Right forelimb (tissue), 1 donor: ENCODE results near the gene RANBP3.

Source experiments
- DNase-seq: peaks from one replicate; pipeline ENCODE4 v3.0.0-alpha.2; 2018

The RANBP3 gene

DNA sequence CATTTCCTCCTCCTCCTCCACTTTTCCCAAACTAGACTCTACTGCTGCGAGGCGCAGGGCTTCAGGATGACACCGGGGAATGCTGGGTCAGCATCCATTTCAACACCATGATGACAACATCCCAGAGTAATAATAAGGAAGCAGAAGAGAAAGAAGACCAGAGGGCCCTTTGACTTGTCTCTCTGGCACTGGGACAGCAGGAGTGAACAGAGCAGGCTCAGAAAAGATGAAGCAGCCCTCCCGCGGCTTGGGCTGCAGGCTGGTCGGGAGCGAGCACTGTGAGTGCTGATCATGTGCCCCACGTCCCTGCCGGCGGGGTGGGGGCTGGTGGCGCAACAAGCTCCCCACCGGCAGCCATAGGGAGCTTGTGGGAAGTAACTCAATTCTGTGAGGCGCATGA is 30.5 kb downstream of the RANBP3 start:
- no peak for DNase-seq

GRCh38 chr19:5943623-5944022 is 34.3 kb downstream of the RANBP3 start:
- no peak for DNase-seq

DNA sequence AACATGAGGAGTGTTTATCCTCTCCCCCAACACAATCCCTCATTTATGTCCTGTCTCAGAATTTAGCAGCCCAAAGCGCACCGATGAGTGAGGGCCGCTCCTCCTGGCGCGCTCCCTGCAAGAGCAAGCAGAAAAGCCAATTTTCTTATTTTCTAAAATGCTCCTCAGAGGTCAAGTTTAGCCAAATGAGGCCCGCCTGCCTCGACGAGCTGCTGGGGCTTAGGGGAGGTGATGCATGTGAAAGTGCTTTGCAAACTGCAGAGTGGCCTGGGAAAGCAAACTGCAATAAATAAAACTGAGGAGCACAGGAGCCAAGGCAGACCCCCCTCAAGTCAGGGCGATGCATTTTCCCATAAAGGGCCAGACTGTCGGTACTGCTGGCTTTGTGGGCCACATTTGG is 34.9 kb downstream of the RANBP3 start:
- DNase-seq, result no peak

- no peak for DNase-seq
These were observed 36.3 kb downstream of the RANBP3 start for GRCh38 chr19:5941673-5942072.

GRCh38 chr19:5940260-5941208 is 37.4 kb downstream of the RANBP3 start:
- DNase-seq, result no peak

DNA sequence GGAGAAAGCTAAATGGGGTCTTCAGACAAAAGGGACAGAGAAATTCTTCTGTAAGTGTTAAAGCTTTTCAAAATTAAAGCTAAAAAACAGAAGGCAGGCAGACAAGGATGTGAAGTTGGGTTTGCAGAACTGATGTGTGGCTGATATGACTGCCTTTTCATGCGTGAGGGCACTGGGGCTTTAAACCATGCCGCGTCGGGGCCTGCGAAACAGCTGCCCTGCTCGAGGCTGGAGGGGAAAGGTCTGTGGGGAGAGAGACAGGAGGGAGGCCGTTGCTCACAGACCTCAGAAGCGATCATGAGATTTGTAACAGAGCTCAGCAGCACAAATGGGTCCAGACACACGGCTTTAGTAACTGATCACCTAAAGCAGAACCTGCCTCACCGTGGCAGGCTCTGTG is 40.4 kb downstream of the RANBP3 start:
- DNase-seq, result no peak

DNA sequence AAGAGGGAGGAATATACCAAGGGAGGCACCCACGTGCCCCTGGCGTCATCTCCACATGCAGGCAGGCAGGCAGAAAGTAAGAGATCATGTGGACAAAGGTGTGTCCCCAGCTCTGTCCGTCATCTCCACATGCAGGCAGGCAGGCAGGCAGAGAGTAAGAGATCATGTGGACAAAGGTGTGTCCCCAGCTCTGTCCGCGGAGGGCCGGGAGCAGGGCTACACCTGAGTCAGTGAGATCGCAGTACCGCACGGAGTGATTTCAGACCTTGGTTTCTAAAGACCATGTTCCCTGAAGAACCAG is 41.7 kb downstream of the RANBP3 start:
- DNase-seq, result no peak

DNA sequence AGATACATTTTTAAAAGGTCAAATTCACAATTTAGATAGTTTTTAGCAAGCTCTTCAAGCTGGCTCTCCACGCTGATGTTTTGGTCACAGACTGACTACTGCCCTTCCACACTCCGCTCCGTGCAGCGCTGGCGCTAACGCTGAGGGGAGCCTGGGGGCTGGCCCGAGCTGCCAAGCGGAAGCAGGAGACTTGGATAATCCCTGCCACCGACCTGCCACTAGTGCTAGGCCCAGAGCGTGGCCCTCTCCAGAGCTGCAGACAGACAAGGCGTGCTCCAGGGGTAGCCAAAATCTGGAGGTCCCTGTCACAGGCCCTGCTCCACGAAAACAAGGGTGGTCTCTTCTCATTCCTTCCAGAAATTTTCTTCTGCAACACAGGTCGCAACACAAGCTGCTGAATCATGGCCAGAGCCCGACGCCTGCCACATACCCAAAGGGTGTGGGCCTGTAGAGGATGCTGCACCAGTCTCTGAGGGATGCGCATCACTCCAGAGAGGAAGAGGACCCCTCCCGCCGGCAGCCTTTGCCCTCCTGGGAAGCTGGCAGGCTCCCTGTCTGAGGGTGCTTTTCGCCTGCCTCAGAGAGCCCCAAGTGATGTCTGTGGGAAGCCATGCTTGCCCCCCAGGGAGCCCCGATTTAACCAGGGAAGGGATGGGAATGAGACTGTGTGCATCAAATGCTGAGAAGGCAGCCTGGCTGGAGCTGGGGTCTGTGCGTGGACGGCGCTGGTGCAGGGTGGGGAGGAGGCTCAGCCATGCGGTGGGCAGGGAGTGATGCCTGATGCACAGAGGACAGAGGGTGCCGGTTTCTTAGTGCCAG is 42.3 kb downstream of the RANBP3 start:
- peak; percentile 65 for DNase-seq

GRCh38 chr19:5934774-5935472 is 43.0 kb downstream of the RANBP3 start:
- peak; percentile 74 for DNase-seq

DNA sequence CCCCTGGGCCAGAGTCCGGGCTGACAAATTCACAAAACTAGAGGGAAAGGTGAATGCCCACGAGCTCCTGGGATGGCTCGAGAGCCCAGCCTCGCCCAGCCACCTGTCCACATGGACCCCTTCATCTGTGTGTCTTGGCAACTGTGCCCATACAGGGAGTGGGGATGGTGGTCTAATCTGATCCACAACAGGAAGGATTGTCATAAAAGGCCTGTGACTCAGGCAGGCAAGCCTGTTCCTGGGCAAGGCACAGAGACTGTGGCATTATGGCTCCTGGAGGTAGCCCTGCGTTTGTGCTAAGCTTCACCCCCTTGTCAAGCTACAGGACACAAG is 43.9 kb downstream of the RANBP3 start:
- DNase-seq, result no peak

DNA sequence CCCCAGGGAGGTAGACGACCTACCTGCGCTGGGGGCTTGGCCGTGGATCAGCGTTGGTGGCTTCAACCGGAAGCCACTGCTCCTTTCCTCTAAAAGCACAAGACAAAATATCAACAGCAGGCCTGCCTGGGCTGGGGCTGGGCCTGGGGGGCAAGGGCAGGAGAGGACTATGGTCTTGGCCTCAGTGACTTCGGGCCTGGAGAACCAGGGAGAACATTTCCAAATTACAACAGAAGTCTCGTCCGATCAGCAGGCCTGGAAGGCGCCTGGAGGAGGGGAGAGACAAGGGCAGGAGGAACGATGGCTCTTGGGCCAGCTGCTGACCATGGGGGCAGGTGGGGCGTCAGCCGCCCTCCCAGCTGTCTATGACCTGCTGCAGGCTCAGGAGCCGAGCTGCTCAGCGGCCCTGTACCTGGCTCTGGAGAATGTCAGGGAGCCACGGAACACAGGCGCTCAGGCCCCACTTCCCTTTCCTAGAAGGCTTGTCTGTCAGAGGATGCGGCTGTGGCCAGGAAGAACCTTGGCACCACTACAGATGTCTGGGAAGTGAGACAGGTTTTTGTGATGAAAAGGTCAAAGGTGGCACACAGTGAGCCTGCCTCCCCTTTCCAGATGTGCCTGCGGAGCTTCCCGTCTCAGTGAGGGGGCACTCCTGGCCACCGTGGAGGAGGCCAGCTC is 44.4 kb downstream of the RANBP3 start:
- no peak for DNase-seq

DNA sequence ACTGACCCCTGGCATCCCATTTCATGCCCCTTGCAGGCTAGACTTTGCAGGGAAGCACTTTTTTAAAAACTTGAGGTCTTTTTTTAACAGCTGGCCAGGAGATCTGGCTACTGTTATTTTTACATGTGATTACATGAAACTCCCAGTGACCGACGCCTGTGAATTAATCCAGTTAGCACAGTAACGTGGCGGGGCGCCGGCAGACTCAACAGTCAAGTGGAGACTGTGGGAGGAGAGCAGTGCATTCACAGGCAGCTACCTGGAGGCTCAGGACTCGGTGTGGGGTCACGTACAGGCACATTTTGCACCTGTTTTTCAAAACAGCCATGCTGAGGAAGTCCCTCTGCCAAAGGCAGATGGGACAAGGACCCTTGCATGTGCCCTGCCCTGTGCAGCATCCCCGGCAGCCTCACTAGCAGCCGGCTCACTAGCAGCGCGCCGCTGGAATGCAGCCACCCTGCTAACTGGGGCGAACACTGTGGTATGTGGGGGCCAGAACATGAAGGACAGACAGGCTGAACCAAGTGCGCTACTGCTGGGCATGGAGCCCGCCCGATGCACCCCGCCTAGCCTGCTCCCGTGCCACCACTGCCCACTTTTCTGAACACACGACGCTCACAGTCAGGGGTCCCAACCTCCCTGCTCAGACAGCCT is 45.2 kb downstream of the RANBP3 start:
- no peak for DNase-seq

DNA sequence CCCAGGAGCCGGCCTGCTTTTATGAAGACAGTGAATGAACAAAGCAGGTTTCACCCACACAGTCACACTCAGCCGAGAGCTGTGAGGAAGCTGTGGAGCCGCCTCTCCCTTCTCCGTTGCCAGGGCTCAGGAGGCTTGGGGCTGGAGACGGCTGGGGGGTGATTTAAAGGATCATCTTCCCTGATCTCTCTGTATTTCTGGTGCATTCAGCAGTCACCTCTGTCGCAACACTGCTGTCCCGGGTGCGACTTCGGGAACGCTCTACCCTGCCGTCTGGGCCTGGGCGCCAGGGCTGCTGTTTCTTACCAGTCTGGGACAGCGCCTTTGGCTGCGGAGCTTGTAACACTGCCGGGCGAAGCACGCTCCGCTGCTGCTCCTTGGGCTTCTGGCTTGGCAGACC is 45.8 kb downstream of the RANBP3 start:
- no peak for DNase-seq

DNA sequence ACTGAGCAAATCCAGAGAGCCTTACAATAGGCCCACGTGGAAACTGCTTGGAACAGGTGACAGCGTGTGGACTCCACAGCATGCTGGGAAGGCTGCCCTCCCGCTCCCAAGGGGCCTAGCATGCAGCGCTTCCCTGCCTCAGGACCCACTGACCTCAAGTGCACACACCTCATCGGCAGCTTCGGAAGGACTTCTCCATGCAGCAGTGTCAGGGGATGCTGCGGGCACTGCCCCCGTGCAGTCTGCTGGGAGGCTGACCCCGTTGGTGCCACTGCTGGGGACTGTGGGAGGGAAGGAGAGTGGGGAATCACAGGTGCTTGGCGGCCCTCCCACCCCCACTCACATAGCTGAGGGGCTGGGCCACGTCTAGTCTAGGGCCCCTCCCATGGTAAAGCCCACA is 46.7 kb downstream of the RANBP3 start:
- DNase-seq, result no peak

DNA sequence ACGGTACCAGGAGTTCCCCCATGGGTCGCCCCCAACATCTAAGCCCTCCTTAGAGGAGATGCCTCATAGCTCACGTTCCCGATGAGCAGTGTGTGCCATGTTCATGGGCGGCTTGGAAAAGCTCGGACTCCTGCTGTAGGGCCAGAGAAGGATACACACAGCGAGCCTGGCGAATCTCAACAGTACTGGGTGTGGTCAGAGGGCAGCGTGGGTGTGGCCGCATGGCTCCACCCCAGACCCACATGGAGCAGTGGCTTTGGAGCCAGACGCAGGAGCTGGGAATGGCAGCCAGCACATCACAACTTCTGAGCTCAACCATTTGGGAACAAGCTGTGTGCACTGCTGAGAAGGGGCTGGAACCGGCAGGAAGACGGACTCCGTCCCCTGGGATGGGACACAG is 48.3 kb downstream of the RANBP3 start:
- DNase-seq, result no peak

DNA sequence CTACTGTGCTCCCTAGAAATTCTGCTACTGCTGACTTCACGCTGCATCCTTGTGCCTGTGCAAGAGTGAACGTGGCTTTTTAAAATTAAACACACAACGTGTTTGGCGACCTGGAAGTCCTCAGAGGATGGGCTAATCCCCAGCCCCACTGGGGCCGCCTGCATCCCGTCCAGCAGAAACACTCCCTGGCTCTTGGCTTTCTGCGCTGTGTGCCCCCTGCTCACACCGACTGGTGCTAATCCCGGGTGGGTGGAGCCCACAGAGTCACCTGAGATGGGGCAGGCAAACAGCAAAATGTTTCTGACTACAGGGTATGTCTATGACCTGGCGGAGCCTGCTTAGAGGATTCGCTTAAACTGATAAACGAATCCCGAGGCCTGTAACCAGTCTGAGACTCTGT is 48.8 kb downstream of the RANBP3 start:
- DNase-seq, result no peak

- no peak for DNase-seq
These were observed 50.5 kb downstream of the RANBP3 start for GRCh38 chr19:5927441-5927821.

- peak; percentile 77 for DNase-seq
These were observed 51.1 kb downstream of the RANBP3 start for GRCh38 chr19:5926641-5927440.

DNA sequence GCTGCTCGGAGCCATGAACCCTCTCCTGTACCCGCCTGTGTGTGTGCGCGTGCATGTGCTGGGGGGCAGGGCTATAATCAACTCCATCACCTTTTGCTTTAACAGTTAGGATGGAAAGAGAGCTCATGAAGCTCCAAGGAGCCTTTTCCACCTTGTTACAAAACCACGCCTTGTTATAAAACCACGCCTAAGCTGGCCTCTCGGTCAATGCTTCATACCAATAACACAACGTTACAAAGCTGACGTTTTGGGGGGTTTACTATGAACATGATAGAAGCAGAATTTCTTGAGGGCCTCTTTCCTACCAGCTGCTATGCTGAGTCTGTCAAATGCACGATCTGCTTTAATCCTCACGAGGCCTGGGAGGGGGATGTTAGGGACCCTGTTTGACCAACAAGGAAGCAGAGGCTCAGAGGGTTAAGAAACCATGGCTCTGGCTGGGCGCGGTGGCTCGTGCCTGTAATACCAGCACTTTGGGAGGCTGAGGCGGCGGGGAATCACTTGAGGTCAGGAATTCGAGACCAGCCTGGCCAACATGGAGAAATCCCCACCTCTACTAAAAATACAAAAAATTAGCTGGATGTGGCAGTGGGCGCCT is 52.0 kb downstream of the RANBP3 start:
- DNase-seq, result no peak

GRCh38 chr19:5923356-5923755 is 54.6 kb downstream of the RANBP3 start:
- no peak for DNase-seq

GRCh38 chr19:5922161-5922545 is 55.8 kb downstream of the RANBP3 start:
- no peak for DNase-seq
